SKM-1 treated with dmso at 0.1 percent for 144 hours (cell line): ENCODE measurements around the gene PKNOX2.

Source experiments
- DNase-seq: peaks from one replicate; lab custom pipeline; 2025; ENCODE audit not compliant: unreplicated experiment; lab: John Stamatoyannopoulos, UW

Gene PKNOX2

GRCh38 chr11:125154378-125155099 lies 10.0 kb upstream of the PKNOX2 start:
- no peak for DNase-seq

GRCh38 chr11:125155100-125155444 lies 9.5 kb upstream of the PKNOX2 start:
- no peak for DNase-seq

GRCh38 chr11:125155767-125156166 lies 8.8 kb upstream of the PKNOX2 start:
- DNase-seq: no peak

GRCh38 chr11:125156346-125157117 lies 8.0 kb upstream of the PKNOX2 start:
- no peak for DNase-seq

GRCh38 chr11:125157118-125157733 lies 7.3 kb upstream of the PKNOX2 start:
- no peak for DNase-seq

GRCh38 chr11:125157953-125158680 lies 6.4 kb upstream of the PKNOX2 start:
- DNase-seq: no peak

GRCh38 chr11:125162743-125163142 lies 1.8 kb upstream of the PKNOX2 start:
- DNase-seq: no peak

- DNase-seq: no peak
These were observed 1.0 kb upstream of the PKNOX2 start for GRCh38 chr11:125163431-125164063.

GRCh38 chr11:125164091-125164421 lies 495 bp upstream of the PKNOX2 start:
- no peak for DNase-seq

GRCh38 chr11:125165111-125165842 lies 726 bp downstream of the PKNOX2 start:
- no peak for DNase-seq

- DNase-seq: no peak
These were observed 1.6 kb downstream of the PKNOX2 start for GRCh38 chr11:125165843-125166763.

- DNase-seq: no peak
These were observed 2.3 kb downstream of the PKNOX2 start for GRCh38 chr11:125166764-125167291.

GRCh38 chr11:125167292-125167953 lies 2.9 kb downstream of the PKNOX2 start:
- DNase-seq: no peak

- DNase-seq: no peak
These were observed 3.6 kb downstream of the PKNOX2 start for GRCh38 chr11:125167954-125168835.

GRCh38 chr11:125168918-125169456 lies 4.4 kb downstream of the PKNOX2 start:
- DNase-seq: no peak

GRCh38 chr11:125170001-125170509 lies 5.5 kb downstream of the PKNOX2 start:
- DNase-seq: no peak

- no peak for DNase-seq
These were observed 6.0 kb downstream of the PKNOX2 start for GRCh38 chr11:125170510-125171031.
